Thoracic aorta endothelial cell (primary cell): ENCODE measurements around the gene LRRC27. TPM values are rescaled to one million over a fixed set of nuclear protein-coding genes. Genes with fewer than 3 reads are reported as not detected.

Experiments used
- total RNA-seq: library from RNA; depleted of rRNA; stranded (reverse); fragments of >200 nt; gene quantifications from 2 replicates; pipeline ENCODE4 v1.2.3, GENCODE V29; 2012

LRRC27 gene
- total RNA-seq, result 6.1 and 7.7 TPM in 2 replicates

DNA sequence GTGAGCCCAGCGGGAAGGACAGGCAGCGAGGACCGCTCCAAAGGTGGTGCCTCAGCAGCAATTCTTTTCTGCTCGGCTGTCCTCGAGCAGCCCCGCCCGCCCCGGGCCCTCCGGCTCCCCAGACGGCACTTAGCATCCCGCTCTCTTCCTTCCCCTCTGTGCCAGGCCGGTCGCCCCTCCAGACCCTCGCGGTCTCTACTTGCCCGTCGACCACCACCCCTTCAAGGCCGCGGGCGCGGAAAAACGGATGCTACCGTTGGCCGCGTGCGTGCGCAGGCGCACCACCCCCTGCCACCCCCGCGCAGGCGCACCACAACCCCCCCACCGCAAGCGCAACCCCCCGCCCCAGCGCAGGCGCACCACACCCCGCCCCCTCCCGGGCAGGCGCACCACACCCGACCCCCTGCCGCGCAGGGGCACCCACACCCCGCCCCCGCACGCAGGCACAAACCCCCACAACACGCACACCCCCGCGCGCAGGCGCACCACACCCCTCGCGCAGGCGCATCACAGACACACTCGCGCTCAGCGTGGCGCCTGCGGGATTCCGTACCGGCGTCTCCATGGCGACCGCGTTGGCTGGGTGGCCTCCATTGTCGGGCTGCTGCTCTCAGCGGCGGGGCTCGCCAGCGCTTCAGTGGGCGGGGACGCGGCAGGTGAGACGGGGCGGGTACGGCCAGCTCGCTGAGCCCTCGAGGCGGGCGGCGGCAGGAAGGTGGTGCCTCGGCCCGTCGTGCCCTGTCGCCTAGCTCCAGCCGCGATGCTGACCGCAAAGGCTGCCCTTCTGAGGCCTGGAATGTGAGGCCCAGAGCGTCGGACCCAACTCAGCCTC lies at the start of gene LRRC27:
Gene LRRC27 (plus strand): TSS at position 593 of the 832 bp plus-strand sequence. CDS start 1,332 bp downstream, outside the sequence.

DNA sequence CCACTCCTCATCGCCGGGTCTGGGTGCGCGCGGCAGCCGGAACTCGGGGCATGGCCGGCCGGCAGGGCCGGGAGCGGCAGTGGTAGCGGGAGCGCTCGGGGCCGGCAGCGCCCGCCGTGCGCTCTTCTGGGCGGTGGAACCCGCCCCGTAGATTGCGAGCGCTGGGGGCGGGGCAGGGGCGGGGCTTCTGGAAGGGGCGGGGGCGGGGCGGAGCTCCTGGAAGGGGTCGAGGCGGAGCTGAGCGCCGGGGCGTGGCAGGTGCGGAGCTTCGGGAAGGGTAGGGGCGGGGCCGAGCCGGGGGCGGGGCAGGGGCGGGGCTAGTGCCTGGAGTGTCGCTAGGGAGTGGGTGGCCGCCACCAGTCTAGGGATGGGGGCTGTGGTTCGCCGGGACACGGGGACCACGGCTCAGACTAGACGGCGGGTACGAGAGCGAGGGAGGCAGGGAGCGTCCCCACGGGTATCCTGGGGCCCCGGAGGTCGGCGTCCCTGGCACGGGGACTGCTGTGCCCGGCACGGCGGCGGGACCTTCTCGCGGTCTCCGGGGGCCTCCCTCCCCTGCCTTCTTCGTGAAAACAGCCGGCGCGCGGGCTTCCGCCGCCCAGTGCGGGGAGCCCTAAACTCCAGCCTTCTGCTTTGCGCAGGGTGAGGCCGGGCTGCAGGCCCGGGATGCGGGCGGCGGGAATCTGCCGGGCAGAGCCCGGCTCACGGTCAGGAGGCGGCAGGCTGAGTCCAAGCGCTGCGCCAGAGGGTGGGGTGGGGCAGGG lies 24.0 kb upstream of the LRRC27 start, which contains the start of gene STK32C:
Gene STK32C (minus strand): TSS at position 128 of the 764 bp plus-strand sequence. CDS start 117 bp downstream, at position 11.

DNA sequence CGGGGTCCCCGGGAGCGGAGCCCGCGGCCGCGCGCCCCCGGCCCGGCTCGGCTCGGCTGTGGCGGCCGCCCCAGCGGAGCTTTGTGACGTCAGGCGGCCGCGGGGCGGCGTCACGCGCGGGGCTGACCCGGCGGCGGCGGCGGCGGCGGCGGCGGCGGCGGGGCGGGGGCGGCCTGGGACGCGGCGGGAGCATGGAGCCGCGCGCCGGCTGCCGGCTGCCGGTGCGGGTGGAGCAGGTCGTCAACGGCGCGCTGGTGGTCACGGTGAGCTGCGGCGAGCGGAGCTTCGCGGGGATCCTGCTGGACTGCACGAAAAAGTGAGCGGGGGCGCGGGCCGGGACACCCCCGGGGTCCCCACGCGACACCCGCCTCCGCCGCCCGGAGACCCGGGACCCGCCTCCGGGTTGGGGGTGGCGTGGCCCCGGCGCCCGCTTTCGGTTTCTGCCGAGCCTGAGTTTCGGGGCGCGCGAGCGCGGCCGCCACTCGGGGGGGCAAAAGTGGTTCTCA lies 65.1 kb downstream of the LRRC27 start, which contains the start of gene PWWP2B:
Gene PWWP2B (plus strand): TSS at position 165 of the 506 bp plus-strand sequence. CDS start 27 bp downstream, at position 192.

Other genes starting within 250 kb of the LRRC27 start
- gene DPYSL4, start 145.2 kb upstream of the LRRC27 start, total RNA-seq, result 11.4 and 12.0 TPM in 2 replicates
- 4.7 and 7.6 TPM in 2 replicates for gene STK32C, start 24.2 kb upstream of the LRRC27 start, total RNA-seq
- 7.7 and 12.4 TPM in 2 replicates for gene PWWP2B, start 65.0 kb downstream of the LRRC27 start, total RNA-seq
- gene INPP5A, start 205.6 kb downstream of the LRRC27 start, total RNA-seq, result 25.4 and 33.1 TPM in 2 replicates